Measurements from ENCODE around the gene TRRAP.

The TRRAP gene

DNA sequence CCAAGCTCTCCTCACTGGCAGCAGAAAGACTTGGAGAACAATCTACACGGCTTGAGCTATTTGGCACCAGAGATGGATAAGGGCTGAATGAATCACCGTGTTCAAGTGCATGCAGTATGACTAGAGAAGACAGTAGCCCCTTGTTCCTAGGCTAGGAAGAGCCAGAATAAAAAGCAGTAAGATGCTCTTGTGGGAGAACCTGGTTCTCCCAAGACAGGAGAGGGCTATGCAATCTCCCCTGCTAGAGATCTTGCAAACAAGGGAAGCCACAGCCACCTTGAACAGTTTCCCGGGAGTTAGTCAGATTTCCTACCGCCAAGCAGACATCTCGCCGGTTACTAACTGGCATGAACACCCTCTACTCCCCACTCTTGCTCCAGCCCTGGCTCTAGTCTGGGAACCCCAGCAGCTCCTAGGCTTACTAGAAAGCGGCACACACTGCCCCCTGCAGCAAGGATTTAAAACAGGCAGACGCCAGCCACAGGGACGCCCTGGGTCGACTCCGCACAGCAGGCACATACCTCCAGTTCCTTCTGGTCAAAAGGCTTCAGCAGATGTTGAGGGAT is 158.3 kb downstream of the TRRAP start:
- no peak for TF ChIP-seq ZFX (IDR thresholded peaks at IDR 0.05; ENCODE audit: borderline replicate concordance)
- TF ChIP-seq, protein P1, sequence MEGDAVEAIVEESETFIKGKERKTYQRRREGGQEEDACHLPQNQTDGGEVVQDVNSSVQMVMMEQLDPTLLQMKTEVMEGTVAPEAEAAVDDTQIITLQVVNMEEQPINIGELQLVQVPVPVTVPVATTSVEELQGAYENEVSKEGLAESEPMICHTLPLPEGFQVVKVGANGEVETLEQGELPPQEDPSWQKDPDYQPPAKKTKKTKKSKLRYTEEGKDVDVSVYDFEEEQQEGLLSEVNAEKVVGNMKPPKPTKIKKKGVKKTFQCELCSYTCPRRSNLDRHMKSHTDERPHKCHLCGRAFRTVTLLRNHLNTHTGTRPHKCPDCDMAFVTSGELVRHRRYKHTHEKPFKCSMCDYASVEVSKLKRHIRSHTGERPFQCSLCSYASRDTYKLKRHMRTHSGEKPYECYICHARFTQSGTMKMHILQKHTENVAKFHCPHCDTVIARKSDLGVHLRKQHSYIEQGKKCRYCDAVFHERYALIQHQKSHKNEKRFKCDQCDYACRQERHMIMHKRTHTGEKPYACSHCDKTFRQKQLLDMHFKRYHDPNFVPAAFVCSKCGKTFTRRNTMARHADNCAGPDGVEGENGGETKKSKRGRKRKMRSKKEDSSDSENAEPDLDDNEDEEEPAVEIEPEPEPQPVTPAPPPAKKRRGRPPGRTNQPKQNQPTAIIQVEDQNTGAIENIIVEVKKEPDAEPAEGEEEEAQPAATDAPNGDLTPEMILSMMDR (IDR thresholded peaks at IDR 0.05) = peak; percentile 69
- H3K27ac ChIP-seq = no peak overlapping the region

DNA sequence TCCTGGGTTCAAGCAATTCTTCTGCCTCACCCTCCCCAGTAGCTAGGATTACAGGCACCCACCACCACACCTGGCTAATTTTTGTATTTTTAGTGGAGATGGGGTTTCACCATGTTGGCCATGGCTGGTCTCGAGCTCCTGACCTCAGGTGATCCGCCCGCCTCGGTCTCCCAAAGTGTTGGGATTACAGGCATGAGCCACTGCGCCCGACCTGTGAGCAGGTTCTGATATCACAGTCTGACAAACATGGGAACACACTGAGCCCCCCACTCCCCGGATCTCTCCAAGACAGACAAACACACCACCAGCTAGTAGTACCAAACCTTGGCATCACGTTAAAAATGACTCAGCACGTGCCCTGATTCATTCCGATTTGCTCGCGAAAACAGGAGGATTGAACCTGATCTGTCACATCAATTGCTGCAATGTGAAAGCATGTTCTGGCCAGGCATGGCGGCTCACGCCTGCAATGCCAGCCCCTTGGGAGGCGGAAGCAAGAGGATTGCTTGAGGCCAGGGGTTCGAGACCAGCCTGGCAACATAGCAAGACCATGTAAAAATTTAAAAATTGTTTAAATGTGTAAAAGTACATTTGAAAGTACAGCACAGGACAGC is 159.1 kb downstream of the TRRAP start:
- no peak overlapping the region for H3K27ac ChIP-seq

DNA sequence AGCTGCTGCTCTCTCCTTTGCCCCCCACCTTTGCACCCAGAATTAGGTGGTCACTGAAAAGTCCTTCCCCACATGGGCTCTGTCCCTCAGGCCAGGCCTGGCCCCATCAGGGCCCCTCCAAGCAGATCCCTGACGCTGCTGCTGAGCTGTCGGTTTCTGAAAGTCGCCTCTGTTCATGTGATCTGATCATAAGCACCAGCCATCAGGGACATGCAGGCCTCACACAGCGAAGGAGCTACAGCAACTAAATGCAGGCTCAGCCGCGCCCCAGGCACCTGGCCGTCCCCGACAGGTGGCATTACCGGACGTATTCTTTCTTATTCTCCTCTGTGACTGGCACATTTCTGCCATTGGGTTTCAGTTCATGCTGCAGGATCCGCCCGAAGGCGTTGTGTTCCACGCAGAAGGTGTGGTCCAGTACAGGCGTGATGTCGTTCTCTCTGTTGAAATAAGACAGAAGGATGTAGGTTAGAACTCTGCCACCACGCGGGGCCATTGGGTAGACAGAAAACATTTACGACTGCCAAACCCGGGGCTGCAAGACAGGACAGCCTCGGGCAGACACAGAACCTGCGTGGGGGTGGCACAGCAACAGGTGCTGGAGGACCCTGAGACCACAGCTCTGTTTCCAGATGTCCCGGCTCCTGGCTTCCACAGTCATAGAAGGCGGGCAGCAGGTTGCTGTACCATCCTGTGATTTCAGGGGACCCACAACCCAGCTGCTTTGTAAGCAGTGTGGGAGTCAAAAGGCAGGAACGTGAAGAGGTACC is 159.9 kb downstream of the TRRAP start:
- no peak overlapping the region for H3K27ac ChIP-seq

More for the DNA sequence above, 159.1 kb downstream of the TRRAP start:
- TF ChIP-seq, protein P1 (IDR thresholded peaks at IDR 0.05) = no peak
- no peak for TF ChIP-seq ZFX (IDR thresholded peaks at IDR 0.05; ENCODE audit: borderline replicate concordance)

DNA sequence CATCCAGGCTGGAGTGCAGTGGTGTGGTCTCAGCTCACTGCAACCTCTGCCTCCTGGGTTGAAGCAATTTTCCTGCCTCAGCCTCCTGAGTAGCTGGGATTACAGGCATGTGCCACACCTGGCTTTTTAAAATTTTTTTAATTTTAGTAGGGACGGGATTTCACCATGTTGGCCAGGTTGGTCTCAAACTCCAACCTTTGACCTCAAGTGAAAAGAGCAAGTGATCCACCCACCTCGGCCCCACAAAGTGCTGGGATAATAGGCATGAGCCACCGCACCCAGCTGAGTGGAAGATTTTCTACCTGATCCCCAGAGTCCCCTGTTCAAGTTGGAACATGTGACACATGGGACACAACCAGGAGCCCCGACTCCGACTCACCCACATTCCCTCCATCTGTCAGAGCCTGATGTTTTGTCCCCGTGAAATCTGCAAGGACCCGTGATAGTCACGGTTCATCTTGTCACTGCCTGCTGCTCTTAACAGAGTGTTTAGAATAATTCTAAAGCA is 161.1 kb downstream of the TRRAP start:
- TF ChIP-seq, protein P1 (IDR thresholded peaks at IDR 0.05) = no peak
- no peak for TF ChIP-seq ZFX (IDR thresholded peaks at IDR 0.05; ENCODE audit: borderline replicate concordance)
- H3K27ac ChIP-seq = no peak overlapping the region

More for the DNA sequence above, 159.9 kb downstream of the TRRAP start:
- TF ChIP-seq, protein P1 (IDR thresholded peaks at IDR 0.05) = no peak
- no peak for TF ChIP-seq ZFX (IDR thresholded peaks at IDR 0.05; ENCODE audit: borderline replicate concordance)

DNA sequence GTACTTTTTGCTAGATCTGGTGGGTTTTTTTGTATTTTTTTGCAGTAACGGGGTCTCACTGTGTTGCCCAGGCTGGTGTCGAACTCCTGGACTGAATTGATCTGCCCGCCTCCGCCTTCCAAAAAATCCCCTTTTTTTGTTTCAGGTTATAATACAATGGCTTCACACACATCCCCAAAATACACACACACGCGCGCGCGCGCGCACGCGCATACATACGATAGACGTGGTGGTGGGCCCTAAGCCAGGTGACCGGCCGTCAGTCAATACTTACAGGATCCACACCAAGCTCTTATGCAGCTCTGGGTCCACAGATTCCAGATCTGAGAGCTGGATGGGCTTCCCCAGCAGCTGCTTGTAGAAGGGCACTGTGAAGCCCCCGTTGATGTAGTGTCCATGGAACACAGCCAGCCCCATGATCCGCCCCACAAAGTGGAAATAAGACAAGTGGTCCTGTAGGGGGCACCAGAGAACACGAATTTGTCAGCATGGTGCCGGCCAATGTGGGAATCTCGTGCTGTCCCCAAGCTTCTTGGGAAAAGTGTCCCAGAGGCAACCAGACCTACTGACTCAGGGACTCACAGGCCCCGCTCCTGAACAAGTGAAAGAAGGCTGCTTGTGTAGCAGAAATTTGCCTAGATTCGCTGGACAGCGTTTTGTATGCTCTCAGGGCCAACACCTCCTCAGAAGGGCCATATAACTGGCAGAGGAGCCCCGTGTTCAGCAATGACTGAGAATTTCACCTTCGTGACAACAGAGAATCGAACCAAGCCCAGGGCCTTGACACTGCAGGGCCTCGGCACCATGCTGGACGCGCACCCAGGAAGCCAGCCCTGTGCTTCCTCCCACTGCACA is 162.0 kb downstream of the TRRAP start:
- H3K27ac ChIP-seq = peak overlapping the region; percentile 43
- TF ChIP-seq ZFX (IDR thresholded peaks at IDR 0.05; ENCODE audit: borderline replicate concordance) = no peak
- TF ChIP-seq, protein P1 (IDR thresholded peaks at IDR 0.05) = peak; percentile 92

DNA sequence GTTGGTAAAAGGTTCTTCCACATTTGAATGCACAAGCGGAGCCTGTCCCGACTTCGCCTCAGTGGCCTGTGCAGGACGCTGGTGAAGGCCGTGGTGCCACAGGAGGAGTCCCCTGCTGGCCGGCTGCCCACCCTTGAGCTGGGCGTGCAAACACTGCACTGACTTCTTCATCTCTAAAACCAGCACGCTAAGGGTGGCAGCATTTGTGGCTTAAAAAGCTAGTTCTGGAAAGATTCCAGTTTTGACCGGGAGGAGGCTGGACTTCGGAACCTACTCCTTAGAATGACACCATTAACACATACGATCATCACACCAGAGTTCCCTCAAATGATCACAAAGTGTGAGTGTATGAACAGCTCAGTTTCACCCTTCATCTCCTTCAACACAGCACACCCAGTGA is 163.2 kb downstream of the TRRAP start:
- peak overlapping the region; percentile 43 for H3K27ac ChIP-seq
- TF ChIP-seq, protein P1 (IDR thresholded peaks at IDR 0.05) = no peak
- no peak for TF ChIP-seq ZFX (IDR thresholded peaks at IDR 0.05; ENCODE audit: borderline replicate concordance)
